GM12892 (cell line): Measurements from ENCODE around the gene PIM3.

ENCODE experiments used
- POLR2A ChIP-seq: IDR thresholded peaks from 2 replicates; pipeline ENCODE4 v1.6.1; 2011; ENCODE audit warnings: low read depth, low read length, control low read depth
- TAF1 ChIP-seq: IDR thresholded peaks from 2 replicates; pipeline ENCODE4 v1.6.1; 2011; ENCODE audit warnings: low read depth, mild to moderate bottlenecking, control low read depth, low read length, borderline replicate concordance

DNA sequence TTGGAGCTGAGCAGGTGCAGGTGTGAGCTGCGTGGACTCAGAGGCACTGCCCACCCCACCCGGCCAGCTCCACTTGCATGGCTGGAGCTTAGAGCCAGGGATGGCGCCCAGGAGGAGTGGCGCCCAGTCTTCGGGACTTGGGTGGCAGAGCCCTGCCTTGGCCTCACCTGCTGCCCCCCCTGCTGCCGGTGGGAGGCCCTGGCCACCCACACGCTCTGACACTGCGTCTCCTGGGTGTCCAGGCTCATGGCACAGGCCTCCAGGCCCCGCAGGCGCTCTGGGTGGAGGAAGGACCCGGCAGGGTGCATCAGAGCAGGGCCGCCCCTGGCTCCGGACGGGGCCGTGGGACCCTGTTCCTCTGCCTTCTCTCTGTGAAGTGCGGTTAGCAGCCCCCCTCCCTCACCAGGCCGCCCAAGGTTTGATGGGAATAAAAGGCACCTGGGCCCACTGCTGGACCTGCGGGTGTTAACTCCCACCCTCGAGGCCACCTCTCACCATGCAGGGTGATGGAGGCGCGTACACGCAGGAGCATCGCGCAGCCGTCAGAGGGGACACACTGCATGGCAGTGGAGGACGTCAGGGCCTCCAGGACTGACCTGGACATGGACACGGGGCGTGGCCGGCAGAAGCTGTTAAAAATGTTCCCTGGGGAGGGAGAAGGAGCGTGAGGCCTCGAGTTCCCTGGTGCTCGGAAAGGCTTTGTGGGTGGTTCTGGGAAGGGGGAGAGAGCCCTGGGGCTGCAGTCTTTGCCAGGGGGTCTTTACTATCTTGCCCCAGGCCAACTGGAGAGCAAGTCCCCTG is 40.2 kb downstream of the PIM3 start:
- no peak for TF ChIP-seq POLR2A
- TF ChIP-seq TAF1: no peak
